NK-92 treated with Interleukin-12 subunit alpha and Interleukin-12 subunit beta, amount 100 ng/mL, for 24 hours (cell line): ENCODE measurements around the gene PMM2.

Experiments used
- DNase-seq: peaks from one replicate; lab custom pipeline; 2025; lab: John Stamatoyannopoulos, UW

Gene PMM2

GRCh38 chr16:8851761-8852403 is 54.2 kb downstream of the PMM2 start:
- no peak for DNase-seq

DNA sequence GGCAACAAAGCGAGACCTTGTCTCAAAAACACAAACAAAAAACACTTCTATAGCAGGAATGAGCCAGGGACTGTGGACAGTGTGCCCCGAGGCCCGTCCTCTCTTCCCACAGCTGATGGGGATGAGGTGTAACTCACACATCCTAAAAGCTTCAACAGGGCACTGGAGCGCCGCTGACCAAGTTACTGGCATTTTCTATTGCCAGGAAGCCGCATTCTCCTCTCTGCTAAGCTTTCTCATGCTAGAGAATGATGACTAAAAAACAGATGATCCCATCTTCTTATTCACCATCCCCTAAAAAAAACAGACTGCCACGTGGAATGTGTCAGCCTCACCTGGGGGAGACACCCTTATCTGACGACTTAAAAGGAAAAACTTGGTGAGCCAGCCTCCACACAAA is 54.9 kb downstream of the PMM2 start:
- no peak for DNase-seq

- DNase-seq, result no peak
Measured at GRCh38 chr16:8853150-8853549, 55.5 kb downstream of the PMM2 start.

DNA sequence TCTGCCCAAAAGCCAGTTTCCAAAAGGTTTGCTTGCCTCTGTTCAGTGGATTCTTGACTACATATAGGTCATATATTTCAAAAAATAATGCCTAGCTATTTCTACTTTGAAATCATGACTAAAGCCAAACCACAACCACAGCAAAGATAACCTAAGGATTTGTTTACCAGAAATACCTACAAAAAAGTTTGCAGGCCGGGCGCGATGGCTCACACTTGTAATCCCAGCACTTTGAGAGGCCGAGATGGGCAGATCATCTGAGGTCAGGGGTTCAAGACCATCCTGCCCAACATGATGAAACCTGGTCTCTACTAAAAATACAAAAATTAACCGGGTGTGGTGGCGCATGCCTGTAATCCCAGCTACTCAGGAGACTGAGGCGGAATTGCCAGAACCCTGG is 56.0 kb downstream of the PMM2 start:
- DNase-seq, result no peak

DNA sequence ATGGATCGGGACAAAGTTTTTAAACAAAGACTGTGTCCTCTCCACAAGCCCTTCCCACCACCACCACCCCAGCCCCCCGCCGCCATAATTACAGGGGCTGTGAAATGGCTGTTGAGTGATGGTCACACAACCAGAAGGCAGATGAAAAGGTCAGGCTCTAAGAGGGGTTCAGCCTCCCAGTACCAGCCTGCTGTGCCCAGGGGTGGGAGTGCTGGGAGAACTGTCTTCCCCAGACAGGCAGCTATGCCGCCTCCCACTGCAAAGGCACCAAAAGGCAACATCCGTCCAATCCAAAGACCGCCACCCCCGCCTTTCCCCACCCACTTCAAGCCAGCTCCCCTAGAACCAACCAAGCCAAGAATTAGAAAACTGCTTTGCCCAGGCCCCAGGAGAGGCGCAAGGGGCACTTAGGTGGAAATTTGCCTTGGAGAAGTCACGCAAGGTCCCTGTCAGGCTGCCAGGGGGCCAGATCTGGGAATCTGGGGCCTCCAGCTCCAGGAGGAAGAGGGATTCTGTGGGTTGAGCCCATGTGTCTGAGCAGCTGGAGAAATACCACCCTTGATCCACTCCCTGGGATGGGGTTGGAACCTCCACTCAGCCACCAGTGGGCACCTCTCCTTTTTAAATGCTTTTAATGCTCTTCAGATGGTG is 56.8 kb downstream of the PMM2 start:
- no peak for DNase-seq

DNA sequence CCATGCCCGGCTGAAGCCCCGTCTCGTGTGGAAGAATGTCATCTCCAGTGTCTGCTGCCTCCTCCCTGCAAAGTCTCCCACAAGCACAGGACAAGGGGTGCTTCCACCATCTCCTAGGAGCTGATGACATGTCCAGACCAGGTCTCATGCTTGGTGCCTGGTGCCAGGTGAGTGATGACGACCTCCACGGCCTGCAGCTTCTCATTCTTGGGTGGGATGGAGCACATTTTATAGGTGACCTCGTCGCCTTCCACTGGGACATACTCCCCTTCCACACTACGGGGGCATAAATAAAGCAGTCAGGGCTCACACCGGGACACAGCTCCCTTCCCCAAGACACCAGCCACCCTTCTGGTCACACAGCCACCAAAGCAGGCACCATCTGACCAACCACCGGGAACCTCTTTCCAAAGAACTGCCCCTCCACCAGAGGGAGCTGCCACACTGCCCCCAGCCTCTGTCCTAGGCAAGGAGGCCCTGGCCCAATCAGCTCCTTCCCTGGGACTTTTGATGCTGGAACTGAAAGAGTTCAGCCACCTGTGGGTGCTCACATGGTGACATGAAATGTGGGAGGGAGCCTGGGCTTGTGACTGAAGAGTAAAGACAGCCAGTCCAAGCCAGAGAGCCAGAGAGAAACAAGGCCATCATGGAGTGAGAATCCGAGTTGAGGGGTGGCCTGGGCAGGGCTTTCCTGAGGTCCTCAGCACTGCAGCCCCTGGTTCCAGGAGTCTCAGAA is 57.6 kb downstream of the PMM2 start:
- no peak for DNase-seq

- no peak for DNase-seq
Measured at GRCh38 chr16:8855972-8856371, 58.3 kb downstream of the PMM2 start.

GRCh38 chr16:8858994-8859912 is 61.6 kb downstream of the PMM2 start:
- no peak for DNase-seq

DNA sequence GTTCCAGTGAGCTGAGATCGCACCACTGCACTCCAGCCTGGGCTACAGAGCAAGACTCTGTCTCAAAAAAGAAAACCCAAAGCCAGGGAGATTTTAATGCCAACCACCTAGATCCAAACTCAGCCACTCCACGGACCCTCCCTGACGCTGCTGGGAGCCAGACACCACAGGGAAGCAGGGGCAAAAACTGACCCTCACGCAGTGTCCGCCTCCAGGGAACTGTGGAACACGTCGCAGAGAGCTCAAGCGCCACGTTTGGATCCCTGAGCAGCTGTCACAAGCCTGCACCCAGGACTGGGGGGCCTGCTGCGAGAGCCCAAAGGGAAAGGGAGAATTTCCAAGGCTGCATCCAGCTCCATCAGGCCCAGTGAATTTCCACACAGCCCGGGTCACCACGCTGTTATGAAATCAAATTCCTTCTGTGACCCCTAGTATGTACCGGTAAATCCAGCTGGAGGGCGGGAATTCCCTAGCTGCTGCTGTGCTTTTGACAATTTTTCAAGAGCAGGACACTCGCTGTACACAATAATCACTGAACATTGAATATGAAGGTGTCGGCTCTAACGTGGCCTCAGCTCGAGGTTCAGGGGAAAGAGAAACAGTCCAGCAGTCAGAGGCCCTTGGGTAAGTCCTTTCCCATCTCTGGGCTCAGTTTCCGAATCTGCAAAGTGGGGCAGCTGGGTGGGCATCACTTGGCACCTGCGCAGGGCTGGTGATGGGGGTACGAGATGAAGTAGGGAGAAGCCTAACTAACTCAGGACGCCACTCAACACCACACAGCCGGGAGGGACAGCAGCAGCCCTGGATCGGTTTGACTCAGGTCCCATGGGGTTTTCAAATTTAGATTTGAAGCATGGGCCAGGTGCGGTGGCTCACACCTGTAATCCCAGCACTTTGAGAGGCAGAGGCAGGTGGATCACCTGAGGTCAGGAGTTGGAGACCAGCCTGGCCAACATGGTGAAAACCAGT is 62.6 kb downstream of the PMM2 start:
- DNase-seq, result no peak

DNA sequence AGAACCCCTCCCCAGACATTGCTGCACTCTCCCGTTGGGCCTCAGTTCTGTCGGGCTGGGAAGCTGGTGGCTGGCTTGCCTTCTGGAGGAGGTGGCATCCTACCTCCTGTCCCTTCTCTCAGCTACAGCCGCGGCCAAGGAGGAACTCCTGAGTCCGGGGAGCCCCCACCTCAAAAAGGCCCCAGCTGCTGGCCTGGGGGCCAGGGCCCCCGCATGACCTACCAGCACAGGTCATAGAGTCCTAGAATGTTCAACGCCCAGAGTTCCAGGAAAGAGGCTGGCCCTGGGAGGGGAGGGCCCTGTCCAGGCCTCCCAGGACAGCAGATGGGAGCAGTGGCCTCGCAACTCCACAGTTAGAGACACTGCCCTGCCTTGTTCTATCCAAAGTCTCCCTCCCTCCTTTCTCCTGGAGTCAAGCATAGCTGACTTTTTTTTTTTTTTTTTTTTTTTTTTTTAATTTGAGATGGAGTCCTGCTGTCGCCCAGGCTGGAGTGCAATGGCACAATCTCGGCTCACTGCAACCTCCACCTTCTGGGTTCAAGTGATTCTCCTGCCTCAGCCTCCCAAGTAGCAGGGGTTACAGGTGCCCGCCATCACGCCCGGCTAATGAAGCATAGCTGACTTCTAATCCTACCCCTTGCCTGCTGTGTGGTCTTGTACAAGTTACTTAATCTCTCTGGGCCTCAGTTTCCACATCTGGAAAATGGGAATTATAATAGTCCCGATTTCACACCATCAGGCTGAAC is 64.1 kb downstream of the PMM2 start:
- no peak for DNase-seq

DNA sequence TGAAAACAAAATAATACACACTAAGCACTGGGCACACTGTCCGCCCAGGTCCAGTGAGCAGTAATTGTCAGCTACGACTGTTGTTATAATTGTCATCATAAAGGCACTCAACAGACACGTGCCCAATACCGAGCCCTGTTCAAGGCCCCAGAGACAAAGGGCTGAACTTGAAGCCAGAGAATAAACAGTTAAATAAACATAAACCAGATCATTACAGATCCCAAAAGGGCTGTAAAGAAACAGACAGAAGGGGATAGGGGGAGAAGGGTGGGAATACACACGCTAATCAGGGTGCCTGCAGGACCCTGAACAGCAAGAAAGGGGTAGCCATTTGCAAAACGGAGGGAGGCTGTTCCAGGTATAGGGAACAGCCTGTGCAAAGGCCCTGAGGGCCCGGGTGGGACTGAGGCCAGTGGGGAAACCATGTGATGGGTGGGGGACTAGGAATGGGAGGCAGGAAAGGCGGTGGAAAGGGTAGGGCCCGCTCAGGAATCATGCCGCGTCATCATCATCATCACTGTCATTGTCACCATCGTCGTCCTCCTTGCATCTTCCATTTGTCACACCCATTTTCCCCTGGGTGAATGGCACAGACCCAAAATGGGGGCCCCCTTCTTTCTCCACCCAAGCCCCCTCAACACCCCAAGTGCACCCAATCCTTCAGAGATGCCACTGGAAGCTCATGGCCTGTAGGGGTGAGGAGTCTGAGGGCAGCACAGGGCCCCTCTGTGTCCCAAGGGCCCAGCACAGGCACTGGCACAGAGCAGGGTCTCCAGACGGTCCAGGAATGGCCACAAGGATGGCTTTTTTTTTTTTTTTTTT is 64.9 kb downstream of the PMM2 start:
- no peak for DNase-seq

- DNase-seq, result no peak
Measured at GRCh38 chr16:8863594-8864424, 66.2 kb downstream of the PMM2 start.

DNA sequence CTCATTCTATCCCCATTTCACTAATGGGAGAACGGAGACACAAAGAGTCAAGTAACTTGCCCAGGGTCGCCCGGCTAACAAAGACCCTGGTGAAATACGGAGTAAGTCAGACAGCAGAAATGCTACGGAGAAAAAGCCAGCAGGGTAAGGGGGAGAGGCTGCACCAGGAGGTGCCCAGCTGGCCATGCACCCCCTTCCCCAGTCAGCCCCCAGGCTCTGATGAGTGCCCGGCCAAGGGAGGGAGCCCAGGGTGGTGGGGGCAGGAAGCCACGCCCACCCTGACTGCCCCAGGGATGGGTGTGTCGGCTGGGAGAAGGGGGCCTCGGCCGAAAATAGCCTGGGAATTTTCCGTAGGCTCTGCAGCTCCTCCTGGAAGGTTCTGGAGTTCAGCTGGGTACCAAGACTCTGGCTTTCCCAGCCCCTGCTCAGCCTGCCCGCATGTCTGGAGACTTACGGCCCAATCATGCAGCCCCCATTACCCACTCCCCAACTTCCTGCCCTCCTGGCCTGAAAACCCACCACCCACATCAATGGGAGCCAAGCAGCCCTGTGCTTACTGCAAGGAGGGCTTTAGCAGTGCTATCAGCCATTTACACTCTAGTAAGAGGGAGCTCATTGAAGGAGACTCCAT is 67.0 kb downstream of the PMM2 start:
- DNase-seq, result no peak

- no peak for DNase-seq
Measured at GRCh38 chr16:8865145-8865882, 67.7 kb downstream of the PMM2 start.

- no peak for DNase-seq
Measured at GRCh38 chr16:8866118-8866883, 68.7 kb downstream of the PMM2 start.

GRCh38 chr16:8866884-8867215 is 69.2 kb downstream of the PMM2 start:
- DNase-seq, result no peak
